HCT116 (cell line): ENCODE results near the gene TSPAN14.

ENCODE experiments used
- EZH2 ChIP-seq: fragments of 200-600 bp; sonication (generic); IDR thresholded peaks from 2 replicates; pipeline ENCODE4 v1.6.1; 2017; ENCODE audit warnings: antibody characterized with exemption, mixed run types
- JUND ChIP-seq: IDR thresholded peaks from 2 replicates; pipeline ENCODE4 v1.6.1; 2012
- POLR2A ChIP-seq: IDR thresholded peaks from 2 replicates; pipeline ENCODE4 v1.7.0; 2011; ENCODE audit warnings: borderline replicate concordance; ENCODE audit not compliant: insufficient read depth, insufficient read length; ENCODE audit errors: extremely low read depth
- POLR2AphosphoS5 ChIP-seq: IDR thresholded peaks from 2 replicates; pipeline ENCODE4 v1.6.1; 2011; ENCODE audit warnings: mild to moderate bottlenecking, low read depth, low read length, moderate library complexity
- SIN3A ChIP-seq: IDR thresholded peaks from 2 replicates; pipeline ENCODE4 v1.6.1; 2012; ENCODE audit warnings: low read depth
- YY1 ChIP-seq: IDR thresholded peaks from 2 replicates; pipeline ENCODE4 v1.6.1; 2011; ENCODE audit warnings: low read length, low read depth, moderate library complexity, mild to moderate bottlenecking; ENCODE audit not compliant: insufficient replicate concordance; ENCODE audit errors: extremely low read depth
- ZNF274 ChIP-seq: fragments of 200-500 bp; sonication (Bioruptor generic); IDR thresholded peaks from 2 replicates; pipeline ENCODE4 v1.6.1; 2014; ENCODE audit warnings: mild to moderate bottlenecking, low read depth, low read length, inconsistent platforms
- TF ChIP-seq, protein P1 (sequence below), 3 experiments: fragments of 200-600 bp in 1 of 3; sonication (generic) in 1 of 3; IDR thresholded peaks in 2 of 3; conservative IDR thresholded peaks in 1 of 3; 2 replicates each; pipeline ENCODE4 v1.5.1; 2012 to 2017; ENCODE audit warnings: low read depth in 2 of 3, low read length in 2 of 3, antibody characterized with exemption in 1 of 3, borderline replicate concordance in 1 of 3, control low read depth in 1 of 3, mild to moderate bottlenecking in 1 of 3, mixed read lengths in 1 of 3, mixed run types in 1 of 3, moderate library complexity in 1 of 3; ENCODE audit not compliant: insufficient read depth in 1 of 3

DNA sequence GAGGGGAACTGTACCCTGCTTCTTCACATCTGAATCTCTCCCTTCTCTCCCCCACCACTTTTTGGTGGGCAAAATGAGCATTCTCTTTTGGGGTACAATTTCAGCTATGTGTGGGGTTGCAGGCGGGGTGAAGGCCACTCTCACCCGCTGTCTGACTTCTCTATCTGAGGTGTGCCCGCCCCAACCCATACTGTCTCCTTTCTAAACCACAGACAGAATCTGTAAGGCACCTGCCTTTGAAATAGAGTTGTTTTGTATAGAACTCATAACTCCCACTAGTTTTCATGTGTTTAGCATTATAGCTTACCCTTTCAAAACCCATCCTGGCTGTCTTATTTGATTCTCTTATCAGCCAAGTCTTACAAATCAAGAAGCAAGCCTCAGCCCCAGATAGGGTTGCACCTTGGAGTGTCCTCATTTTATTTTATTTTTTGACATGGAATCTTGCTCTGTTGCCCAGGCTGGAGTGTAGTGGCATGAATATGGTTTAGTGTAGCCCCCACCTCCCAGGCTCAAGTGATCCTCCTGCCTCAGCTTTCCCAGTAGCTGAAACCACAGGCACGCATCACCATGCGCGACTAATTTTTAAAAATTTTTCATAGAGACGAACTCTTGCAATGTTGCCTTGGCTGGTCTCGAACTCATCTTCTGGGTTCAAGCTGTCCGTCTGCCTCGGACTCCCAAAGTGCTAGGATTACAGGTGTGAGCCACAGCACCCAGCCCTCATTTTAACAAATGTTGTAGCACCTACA, 11.9 kb downstream of the TSPAN14 start:
- no peak for TF ChIP-seq EZH2
- TF ChIP-seq JUND = no peak
- TF ChIP-seq, protein P1, sequence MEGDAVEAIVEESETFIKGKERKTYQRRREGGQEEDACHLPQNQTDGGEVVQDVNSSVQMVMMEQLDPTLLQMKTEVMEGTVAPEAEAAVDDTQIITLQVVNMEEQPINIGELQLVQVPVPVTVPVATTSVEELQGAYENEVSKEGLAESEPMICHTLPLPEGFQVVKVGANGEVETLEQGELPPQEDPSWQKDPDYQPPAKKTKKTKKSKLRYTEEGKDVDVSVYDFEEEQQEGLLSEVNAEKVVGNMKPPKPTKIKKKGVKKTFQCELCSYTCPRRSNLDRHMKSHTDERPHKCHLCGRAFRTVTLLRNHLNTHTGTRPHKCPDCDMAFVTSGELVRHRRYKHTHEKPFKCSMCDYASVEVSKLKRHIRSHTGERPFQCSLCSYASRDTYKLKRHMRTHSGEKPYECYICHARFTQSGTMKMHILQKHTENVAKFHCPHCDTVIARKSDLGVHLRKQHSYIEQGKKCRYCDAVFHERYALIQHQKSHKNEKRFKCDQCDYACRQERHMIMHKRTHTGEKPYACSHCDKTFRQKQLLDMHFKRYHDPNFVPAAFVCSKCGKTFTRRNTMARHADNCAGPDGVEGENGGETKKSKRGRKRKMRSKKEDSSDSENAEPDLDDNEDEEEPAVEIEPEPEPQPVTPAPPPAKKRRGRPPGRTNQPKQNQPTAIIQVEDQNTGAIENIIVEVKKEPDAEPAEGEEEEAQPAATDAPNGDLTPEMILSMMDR (IDR thresholded peaks at IDR 0.05 in 2 of 3, conservative IDR thresholded peaks at IDR 0.05 in 1 of 3; ENCODE audit: borderline replicate concordance in 1 of 3, insufficient read depth in 1 of 3, low read depth in 2 of 3, low read length in 2 of 3) = no peak
- no peak for TF ChIP-seq SIN3A
- no peak for TF ChIP-seq POLR2AphosphoS5
- no peak for TF ChIP-seq POLR2A
- TF ChIP-seq YY1 = no peak
- no peak for TF ChIP-seq ZNF274
